Measurements from ENCODE around the gene STRADA. TPM values are rescaled to one million over a fixed set of nuclear protein-coding genes. Genes with fewer than 3 reads are reported as not detected.

Gene STRADA
- total and polyA plus RNA-seq, 2 experiments from 2014 or later = 18.0 to 28.8 TPM

DNA sequence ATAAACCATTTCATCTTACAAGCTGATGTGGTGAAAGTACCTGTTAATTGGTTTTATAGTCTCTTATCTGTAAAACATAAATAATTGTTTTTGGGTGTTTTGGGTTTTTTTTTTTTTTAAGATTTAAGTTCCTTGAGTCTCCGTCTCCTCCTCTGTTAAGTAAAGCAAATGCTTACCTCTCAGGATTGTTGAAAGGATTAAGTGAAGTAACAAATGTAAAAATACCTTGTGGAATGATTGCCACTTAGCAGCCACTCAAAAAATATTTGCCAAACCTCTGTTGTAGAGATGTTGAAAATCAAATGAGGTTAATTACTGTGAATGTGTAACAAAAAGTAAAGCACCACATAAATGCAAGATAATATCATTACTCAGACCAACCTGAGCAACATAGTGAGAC lies 60.9 kb downstream of the STRADA start:
- H2AFZ ChIP-seq = no peak overlapping the region
- Mint-ChIP-seq H3K36me3 (ENCODE audit: low read depth) (peaks cover 2% of the 10 kb centered on the region; the same call in 2 of the 3 replicates), H3K9me3 (no peaks in the 10 kb centered on the region), H3K4me1 (peaks cover 16% of the 10 kb centered on the region; the same call in 2 of the 3 replicates), H3K4me3 (no peak overlapping the region), H3K27ac (no peak overlapping the region), H3K27me3 (ENCODE audit: insufficient read depth, low read depth, poor library complexity) (no peaks in the 10 kb centered on the region)
- no peaks in the 10 kb centered on the region for H3K27me3 ChIP-seq (ENCODE audit: insufficient read depth)
- no peaks in the 10 kb centered on the region for H3K79me2 ChIP-seq (replicated peaks; ENCODE audit: insufficient read depth)
- 0 out of 2 replicates have a peak, but pooled peaks cover 3% of the 10 kb centered on the region for H3F3A ChIP-seq (replicated peaks; ENCODE audit: low read depth)
- DNase-seq (ENCODE audit: low spot score) = no peak
- H4K20me1 ChIP-seq (replicated peaks; ENCODE audit: insufficient read depth) = no peaks in the 10 kb centered on the region; the same call in none of the 2 replicates
- H3K9me2 ChIP-seq (ENCODE audit: insufficient read depth) = no peaks in the 10 kb centered on the region
- TF ChIP-seq, protein P1, sequence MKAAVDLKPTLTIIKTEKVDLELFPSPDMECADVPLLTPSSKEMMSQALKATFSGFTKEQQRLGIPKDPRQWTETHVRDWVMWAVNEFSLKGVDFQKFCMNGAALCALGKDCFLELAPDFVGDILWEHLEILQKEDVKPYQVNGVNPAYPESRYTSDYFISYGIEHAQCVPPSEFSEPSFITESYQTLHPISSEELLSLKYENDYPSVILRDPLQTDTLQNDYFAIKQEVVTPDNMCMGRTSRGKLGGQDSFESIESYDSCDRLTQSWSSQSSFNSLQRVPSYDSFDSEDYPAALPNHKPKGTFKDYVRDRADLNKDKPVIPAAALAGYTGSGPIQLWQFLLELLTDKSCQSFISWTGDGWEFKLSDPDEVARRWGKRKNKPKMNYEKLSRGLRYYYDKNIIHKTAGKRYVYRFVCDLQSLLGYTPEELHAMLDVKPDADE (IDR thresholded peaks at IDR 0.05) = no peak
- TF ChIP-seq EZH2phosphoT487 (IDR thresholded peaks at IDR 0.05; ENCODE audit: unreplicated experiment) (no peak), STAT1 (IDR thresholded peaks at IDR 0.05; ENCODE audit: unreplicated experiment) (no peak), CREB1 (CRISPR knock-in tag; IDR thresholded peaks at IDR 0.05; ENCODE audit: low read depth) (no peak), NANOG (IDR thresholded peaks at IDR 0.05; ENCODE audit: borderline replicate concordance) (no peak), JUNB (IDR thresholded peaks at IDR 0.05; ENCODE audit: unreplicated experiment) (no peak), ZNF331 (CRISPR knock-in tag; IDR thresholded peaks at IDR 0.05; ENCODE audit: low read depth) (no peak), POLR2AphosphoS5 (IDR thresholded peaks at IDR 0.05; ENCODE audit: low read depth) (no peak)
- TF ChIP-seq, protein P2, sequence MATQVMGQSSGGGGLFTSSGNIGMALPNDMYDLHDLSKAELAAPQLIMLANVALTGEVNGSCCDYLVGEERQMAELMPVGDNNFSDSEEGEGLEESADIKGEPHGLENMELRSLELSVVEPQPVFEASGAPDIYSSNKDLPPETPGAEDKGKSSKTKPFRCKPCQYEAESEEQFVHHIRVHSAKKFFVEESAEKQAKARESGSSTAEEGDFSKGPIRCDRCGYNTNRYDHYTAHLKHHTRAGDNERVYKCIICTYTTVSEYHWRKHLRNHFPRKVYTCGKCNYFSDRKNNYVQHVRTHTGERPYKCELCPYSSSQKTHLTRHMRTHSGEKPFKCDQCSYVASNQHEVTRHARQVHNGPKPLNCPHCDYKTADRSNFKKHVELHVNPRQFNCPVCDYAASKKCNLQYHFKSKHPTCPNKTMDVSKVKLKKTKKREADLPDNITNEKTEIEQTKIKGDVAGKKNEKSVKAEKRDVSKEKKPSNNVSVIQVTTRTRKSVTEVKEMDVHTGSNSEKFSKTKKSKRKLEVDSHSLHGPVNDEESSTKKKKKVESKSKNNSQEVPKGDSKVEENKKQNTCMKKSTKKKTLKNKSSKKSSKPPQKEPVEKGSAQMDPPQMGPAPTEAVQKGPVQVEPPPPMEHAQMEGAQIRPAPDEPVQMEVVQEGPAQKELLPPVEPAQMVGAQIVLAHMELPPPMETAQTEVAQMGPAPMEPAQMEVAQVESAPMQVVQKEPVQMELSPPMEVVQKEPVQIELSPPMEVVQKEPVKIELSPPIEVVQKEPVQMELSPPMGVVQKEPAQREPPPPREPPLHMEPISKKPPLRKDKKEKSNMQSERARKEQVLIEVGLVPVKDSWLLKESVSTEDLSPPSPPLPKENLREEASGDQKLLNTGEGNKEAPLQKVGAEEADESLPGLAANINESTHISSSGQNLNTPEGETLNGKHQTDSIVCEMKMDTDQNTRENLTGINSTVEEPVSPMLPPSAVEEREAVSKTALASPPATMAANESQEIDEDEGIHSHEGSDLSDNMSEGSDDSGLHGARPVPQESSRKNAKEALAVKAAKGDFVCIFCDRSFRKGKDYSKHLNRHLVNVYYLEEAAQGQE (IDR thresholded peaks at IDR 0.05; ENCODE audit: unreplicated experiment) = no peak
- TF ChIP-seq, protein P3, sequence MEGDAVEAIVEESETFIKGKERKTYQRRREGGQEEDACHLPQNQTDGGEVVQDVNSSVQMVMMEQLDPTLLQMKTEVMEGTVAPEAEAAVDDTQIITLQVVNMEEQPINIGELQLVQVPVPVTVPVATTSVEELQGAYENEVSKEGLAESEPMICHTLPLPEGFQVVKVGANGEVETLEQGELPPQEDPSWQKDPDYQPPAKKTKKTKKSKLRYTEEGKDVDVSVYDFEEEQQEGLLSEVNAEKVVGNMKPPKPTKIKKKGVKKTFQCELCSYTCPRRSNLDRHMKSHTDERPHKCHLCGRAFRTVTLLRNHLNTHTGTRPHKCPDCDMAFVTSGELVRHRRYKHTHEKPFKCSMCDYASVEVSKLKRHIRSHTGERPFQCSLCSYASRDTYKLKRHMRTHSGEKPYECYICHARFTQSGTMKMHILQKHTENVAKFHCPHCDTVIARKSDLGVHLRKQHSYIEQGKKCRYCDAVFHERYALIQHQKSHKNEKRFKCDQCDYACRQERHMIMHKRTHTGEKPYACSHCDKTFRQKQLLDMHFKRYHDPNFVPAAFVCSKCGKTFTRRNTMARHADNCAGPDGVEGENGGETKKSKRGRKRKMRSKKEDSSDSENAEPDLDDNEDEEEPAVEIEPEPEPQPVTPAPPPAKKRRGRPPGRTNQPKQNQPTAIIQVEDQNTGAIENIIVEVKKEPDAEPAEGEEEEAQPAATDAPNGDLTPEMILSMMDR (conservative IDR thresholded peaks at IDR 0.05; ENCODE audit: low read depth in 2 of 2) = no peak
- TF ChIP-seq, protein P4, sequence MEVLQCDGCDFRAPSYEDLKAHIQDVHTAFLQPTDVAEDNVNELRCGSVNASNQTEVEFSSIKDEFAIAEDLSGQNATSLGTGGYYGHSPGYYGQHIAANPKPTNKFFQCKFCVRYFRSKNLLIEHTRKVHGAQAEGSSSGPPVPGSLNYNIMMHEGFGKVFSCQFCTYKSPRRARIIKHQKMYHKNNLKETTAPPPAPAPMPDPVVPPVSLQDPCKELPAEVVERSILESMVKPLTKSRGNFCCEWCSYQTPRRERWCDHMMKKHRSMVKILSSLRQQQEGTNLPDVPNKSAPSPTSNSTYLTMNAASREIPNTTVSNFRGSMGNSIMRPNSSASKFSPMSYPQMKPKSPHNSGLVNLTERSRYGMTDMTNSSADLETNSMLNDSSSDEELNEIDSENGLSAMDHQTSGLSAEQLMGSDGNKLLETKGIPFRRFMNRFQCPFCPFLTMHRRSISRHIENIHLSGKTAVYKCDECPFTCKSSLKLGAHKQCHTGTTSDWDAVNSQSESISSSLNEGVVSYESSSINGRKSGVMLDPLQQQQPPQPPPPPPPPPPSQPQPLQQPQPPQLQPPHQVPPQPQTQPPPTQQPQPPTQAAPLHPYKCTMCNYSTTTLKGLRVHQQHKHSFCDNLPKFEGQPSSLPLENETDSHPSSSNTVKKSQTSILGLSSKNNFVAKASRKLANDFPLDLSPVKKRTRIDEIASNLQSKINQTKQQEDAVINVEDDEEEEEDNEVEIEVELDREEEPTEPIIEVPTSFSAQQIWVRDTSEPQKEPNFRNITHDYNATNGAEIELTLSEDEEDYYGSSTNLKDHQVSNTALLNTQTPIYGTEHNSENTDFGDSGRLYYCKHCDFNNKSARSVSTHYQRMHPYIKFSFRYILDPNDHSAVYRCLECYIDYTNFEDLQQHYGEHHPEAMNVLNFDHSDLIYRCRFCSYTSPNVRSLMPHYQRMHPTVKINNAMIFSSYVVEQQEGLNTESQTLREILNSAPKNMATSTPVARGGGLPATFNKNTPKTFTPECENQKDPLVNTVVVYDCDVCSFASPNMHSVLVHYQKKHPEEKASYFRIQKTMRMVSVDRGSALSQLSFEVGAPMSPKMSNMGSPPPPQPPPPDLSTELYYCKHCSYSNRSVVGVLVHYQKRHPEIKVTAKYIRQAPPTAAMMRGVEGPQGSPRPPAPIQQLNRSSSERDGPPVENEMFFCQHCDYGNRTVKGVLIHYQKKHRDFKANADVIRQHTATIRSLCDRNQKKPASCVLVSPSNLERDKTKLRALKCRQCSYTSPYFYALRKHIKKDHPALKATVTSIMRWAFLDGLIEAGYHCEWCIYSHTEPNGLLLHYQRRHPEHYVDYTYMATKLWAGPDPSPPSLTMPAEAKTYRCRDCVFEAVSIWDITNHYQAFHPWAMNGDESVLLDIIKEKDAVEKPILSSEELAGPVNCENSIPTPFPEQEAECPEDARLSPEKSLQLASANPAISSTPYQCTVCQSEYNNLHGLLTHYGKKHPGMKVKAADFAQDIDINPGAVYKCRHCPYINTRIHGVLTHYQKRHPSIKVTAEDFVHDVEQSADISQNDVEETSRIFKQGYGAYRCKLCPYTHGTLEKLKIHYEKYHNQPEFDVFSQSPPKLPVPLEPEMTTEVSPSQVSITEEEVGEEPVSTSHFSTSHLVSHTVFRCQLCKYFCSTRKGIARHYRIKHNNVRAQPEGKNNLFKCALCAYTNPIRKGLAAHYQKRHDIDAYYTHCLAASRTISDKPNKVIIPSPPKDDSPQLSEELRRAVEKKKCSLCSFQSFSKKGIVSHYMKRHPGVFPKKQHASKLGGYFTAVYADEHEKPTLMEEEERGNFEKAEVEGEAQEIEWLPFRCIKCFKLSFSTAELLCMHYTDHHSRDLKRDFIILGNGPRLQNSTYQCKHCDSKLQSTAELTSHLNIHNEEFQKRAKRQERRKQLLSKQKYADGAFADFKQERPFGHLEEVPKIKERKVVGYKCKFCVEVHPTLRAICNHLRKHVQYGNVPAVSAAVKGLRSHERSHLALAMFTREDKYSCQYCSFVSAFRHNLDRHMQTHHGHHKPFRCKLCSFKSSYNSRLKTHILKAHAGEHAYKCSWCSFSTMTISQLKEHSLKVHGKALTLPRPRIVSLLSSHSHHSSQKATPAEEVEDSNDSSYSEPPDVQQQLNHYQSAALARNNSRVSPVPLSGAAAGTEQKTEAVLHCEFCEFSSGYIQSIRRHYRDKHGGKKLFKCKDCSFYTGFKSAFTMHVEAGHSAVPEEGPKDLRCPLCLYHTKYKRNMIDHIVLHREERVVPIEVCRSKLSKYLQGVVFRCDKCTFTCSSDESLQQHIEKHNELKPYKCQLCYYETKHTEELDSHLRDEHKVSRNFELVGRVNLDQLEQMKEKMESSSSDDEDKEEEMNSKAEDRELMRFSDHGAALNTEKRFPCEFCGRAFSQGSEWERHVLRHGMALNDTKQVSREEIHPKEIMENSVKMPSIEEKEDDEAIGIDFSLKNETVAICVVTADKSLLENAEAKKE (CRISPR knock-in tag; IDR thresholded peaks at IDR 0.05) = no peak
- peaks cover under 1% of the 10 kb centered on the region; the same call in 1 of the 2 replicates for H3K36me3 ChIP-seq (ENCODE audit: insufficient read depth)
- H3K4me1 ChIP-seq (ENCODE audit: insufficient read depth) = peaks cover 9% of the 10 kb centered on the region
- no peak for ATAC-seq
- H3K4me3 ChIP-seq = no peak overlapping the region
- no peak overlapping the region for H3K4me2 ChIP-seq
- no peak overlapping the region for H3K27ac ChIP-seq (ENCODE audit: low read depth)
